ENCODE measurements around the gene E2F4.

The E2F4 gene

DNA sequence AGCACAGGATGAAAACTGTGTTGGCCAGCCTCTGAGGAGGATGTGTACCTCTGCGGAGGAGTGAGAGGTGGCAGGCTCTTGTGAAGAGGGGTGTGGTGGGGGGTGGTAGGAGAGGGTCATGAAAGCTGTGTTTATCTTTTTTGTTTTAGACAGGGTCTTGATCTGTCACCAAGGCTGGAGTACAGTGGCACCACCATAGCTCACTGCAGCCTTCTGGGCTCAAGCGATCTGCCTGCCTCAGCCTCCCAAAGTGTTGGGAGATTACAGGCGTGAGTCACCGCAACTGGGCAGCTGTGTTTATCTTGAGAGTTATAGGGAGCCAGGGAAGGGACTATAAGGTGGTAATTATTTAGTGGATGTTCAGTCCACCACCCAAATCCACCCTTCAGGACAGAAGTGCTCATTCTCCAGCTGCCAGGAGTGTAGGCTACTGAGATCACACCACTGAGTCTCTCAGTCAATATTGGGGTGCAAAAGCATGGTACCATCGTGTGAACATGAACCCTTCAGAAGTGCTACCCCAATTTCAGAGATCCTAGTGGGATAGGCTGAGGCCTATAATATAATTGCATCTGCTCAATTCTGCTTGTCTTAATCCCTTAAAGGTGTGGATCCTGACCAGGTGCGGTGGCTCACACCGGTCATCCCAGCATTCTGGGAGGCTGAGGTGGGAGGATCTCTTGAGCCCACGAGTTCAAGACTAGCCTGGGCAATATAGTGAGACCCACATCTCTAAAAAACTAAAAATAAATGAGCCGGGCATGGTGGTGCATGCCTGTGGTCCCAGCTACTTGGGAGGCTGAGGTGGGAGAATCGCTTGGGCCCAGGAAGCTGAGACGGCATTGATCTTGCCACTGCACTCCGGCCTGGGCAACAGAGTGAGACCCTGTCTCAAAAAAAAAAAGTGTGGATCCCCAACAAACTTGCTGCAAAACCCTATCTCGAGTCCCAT lies 1.2 kb upstream of the E2F4 start:
- no peak for DNase-seq (ENCODE audit: low spot score)

DNA sequence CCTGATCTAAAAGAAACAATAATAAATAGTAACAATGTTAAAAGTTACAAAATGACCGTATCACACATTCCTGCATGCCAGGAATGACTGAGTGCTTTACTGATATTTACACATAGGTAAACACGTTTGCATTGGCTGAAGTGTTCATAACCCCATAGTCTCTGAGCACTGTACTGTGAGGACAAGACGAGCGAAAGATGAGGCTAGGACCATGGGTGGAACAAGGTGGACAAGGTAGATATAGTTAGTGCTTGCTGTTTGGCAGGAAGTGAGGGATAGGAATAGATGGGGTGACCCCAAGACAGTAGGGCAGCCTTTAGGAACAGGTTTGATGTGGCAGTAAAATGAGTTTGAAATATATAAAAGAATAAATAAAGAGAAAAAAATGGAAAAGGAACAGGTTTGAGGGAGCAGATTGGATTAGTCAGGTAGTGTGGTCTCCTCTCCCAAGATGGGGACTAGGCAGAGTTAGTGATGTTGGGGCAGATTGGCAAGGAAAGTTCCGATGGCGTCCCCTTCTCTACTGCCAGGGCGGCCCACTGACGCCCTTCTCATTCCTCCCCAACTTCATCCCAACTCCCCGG lies 452 bp upstream of the E2F4 start:
- DNase-seq (ENCODE audit: low spot score) = no peak

DNA sequence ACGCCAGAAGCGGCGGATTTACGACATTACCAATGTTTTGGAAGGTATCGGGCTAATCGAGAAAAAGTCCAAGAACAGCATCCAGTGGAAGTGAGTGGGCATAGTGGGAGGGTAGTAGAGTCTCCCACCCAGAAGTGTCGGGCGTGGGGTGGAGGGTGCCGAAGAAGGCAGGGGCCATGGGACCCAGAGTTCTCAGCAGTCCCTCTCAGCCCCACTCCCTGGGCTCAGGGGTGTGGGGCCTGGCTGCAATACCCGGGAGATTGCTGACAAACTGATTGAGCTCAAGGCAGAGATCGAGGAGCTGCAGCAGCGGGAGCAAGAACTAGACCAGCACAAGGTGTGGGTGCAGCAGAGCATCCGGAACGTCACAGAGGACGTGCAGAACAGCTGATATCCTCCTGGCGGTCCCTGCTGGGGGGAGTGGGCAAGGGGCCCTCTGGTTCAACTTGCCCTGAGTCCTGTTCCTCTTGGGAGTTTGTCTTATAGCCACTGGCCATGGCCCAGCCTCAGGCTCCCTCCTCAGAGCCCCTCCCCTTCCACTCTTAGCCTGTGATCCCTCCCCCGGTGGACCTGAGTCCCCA lies 916 bp downstream of the E2F4 start:
- no peak for DNase-seq (ENCODE audit: low spot score)

DNA sequence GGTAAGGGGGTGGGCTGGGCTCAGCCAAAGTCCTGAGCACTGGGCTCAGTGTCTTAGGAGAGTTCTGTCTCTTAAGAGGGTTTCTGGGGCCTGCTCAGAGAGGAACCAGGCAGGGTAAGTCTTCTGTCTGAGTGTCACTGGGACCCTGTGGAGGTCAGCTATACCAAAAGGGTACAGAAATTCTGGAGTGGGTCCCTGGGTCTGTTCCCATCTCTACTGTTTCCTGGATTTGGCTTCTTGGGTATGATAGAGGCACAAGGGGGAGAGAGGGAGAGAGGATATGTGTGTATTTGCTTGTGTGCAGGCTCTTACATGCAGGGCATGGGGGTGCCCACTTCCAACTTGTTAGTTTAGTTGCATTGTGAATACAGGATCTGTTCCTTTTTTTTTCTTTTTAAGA lies 1.6 kb downstream of the E2F4 start:
- no peak for DNase-seq (ENCODE audit: low spot score)

DNA sequence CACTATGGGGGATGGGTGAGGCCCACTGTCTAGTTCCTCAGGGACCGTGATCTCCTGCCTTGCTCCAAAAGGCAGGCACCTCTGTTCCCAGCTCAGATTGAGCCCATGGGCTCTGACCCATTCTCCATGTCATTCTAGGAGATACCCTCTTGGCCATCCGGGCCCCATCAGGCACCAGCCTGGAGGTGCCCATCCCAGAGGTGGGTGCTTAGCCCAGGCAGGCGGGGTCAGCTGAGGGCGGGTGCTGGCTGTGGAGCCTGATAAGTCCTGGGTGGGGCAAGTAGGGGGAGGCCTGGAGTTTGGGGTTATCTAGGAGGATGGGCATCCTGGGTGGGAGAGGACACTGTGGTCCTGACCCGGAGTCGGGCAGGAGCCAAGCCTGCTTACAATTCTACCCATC lies 2.3 kb downstream of the E2F4 start:
- DNase-seq (ENCODE audit: low spot score) = no peak

DNA sequence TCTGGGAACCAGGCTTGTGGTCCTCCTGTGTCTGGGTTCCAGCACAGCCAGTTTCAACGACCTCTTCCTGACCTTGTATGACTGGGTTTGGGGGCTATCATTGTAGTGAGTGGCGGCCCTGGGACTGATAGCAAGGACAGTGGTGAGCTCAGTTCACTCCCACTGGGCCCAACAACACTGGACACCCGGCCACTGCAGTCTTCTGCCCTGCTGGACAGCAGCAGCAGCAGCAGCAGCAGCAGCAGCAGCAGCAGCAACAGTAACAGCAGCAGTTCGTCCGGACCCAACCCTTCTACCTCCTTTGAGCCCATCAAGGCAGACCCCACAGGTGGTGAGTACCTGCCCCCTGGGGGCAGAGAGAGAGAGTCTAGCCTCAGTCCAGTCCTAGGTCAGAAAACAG lies 3.7 kb downstream of the E2F4 start:
- DNase-seq (ENCODE audit: low spot score) = no peak

DNA sequence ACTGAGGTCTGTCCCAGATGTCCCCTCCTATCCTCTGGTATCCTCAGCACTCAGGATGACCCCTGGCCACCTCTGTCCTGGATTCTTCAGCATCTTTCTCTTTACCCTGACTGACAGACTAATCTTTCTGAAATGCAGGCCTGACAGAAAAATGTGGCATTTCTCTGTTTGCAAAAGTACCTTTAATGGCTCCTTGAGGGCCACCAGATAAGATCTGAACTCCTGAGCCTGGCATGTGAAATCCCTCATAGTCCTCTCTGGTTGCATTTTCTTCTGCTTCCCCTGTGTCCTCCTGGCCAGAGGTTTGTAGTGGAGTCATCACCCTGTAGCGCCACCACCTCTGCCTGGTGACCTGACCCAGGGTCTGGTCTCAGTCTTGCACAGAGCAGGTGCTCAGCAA lies 4.9 kb downstream of the E2F4 start:
- DNase-seq (ENCODE audit: low spot score) = no peak

DNA sequence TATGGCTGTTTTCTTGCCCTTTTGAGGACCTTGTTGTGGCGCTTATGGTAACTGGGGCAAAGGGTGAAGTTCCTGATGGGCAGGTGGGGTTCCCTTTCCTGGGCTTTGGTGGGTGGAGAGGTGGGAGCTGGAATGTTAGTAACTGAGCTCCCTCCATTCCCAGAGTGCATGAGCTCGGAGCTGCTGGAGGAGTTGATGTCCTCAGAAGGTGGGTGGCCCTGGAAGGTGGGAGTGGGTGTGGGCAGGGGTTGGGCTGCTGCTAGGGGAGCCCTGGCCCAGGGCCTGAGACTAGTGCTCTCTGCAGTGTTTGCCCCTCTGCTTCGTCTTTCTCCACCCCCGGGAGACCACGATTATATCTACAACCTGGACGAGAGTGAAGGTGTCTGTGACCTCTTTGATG lies 5.7 kb downstream of the E2F4 start:
- DNase-seq (ENCODE audit: low spot score) = no peak

DNA sequence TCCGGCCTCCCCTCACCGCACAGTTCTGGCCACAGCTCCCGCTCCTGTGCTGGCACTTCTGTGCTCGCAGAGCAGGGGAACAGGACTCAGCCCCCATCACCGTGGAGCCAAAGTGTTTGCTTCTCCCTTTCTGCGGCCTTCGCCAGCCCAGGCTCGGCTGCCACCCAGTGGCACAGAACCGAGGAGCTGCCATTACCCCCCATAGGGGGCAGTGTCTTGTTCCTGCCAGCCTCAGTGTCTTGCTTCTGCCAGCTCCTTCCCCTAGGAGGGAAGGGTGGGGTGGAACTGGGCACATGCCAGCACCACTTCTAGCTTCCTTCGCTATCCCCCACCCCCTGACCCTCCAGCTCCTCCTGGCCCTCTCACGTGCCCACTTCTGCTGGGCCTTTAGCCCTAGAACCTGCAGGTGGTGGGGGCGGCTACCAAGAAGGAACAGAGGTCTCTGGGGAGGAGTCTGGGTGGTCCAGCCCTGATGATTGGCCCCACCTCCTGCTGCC lies 6.3 kb downstream of the E2F4 start:
- DNase-seq (ENCODE audit: low spot score) = peak; percentile 73

DNA sequence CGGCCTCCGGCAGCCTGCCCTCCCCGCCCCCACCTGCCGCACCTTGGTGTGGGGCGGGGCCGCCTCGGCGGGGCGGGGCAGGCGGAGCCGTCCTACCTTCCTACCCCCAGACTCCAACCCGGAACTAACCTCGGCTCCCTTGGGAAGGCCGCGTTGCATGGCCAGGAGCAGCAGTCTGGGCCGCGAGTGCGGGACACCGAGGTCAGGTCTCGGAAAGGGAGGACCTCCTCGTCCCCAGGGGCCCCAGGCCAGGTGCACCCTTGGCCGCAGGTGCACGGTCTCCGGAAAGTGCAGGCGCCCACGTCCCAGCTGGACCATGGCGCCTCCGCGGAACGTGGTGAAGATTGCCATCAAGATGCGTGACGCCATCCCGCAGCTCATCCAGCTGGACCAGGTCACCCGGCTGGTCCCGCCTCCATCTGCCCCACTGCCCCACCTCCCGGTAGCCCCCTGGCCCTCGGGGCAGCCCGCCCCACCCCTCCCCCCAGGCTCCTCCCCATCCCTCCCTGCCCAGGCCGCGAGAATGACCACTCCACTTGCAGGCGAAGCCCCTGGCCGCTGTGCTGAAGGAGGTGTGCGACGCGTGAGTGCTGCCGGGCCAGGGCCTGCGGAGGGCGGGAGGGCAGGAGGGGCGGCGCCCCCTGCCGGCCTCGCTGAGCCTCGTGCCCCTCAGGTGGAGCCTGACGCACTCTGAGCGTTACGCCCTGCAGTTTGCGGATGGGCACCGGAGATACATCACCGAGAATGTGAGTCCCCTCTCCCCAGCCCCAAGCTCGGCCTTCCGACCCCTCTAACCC lies 7.3 kb downstream of the E2F4 start, which contains the start of gene ELMO3:
Gene ELMO3 (plus strand): TSS at position 121 of the 797 bp plus-strand sequence. CDS start 196 bp downstream, at position 317.
- no peak for DNase-seq (ENCODE audit: low spot score)

DNA sequence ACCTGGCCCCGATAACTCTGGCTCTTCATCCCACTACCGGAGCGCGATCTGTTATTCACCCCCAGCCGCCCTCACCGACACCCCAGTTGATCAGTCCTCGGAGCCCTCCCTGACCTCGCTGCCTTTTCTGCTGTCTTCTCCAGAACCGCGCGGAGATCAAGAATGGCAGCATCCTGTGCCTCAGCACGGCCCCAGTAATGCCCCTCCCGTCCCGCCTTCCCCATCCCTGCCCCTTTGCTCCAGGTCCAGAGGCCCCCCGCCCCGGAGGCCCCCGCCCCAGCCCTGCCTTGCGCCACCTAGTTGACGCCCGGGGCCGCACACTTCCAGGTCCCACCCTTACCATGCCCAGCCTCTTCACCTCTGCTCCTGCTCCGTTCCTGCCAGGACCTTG lies 7.8 kb downstream of the E2F4 start:
- DNase-seq (ENCODE audit: low spot score) = no peak

DNA sequence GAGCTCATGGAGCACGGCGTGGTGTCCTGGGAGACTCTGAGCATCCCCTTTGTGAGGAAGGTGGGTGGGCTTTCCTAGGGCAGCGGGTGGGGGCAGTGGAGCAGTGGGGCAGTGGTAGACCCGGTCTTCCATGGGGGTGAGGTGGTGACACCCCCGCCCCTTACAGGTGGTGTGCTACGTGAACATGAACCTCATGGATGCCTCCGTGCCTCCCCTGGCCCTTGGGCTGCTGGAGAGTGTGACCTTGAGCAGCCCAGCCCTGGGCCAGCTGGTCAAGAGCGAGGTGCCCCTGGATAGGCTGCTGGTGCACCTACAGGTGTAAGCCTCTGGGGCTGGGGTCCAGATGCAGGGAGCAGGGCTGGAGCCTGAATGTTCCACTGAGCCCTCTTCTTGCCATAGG lies 8.5 kb downstream of the E2F4 start:
- DNase-seq (ENCODE audit: low spot score) = no peak

DNA sequence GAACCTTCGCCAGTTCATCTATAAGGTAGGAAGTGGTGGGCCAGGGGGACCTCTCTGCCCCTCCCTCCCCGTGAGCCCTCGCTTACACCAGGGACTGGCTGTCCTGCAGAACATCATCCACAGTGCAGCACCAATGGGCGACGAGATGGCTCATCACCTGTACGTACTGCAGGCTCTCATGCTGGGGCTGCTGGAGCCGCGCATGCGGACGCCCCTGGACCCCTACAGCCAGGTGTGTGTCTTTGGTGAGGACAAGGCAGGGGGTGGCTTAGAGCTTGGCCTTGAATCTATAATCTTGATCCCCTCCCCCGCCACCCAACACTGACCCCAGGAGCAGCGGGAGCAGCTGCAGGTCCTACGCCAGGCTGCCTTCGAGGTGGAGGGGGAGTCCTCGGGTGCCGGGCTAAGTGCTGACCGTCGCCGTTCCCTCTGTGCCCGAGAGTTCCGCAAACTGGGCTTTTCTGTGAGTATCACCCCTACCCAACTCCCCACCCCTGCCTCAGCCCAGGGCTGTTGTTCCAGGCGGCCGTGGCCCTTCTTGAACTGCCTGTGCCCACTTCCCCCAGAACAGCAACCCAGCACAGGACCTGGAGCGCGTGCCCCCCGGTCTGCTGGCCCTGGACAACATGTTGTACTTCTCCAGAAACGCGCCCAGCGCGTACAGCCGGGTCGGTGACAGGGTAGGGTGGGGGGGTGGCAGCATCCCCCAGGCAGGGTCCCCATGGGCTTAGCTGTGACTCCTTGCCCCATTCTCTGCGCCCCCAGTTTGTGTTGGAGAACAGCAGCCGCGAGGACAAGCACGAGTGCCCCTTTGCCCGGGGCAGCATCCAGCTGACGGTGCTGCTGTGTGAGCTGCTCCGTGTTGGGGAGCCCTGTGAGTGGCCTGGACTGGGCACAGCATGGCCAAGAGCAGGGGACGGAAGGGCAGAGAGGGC lies 9.7 kb downstream of the E2F4 start:
- no peak for DNase-seq (ENCODE audit: low spot score)

DNA sequence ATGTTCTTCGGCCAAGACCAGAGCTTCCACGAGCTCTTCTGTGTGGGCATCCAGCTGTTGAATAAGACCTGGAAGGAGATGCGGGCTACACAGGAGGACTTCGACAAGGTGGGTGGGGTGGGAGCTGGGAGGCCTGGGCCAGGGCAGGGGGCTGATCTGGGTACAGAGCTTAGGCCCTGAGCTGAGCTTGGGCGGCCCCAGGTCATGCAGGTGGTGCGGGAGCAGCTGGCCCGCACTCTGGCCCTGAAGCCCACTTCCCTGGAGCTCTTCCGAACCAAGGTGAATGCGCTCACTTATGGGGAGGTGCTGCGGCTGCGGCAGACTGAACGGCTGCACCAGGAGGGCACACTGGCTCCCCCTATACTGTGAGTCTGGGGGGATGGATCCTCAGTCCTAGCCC lies 10.5 kb downstream of the E2F4 start:
- no peak for DNase-seq (ENCODE audit: low spot score)

DNA sequence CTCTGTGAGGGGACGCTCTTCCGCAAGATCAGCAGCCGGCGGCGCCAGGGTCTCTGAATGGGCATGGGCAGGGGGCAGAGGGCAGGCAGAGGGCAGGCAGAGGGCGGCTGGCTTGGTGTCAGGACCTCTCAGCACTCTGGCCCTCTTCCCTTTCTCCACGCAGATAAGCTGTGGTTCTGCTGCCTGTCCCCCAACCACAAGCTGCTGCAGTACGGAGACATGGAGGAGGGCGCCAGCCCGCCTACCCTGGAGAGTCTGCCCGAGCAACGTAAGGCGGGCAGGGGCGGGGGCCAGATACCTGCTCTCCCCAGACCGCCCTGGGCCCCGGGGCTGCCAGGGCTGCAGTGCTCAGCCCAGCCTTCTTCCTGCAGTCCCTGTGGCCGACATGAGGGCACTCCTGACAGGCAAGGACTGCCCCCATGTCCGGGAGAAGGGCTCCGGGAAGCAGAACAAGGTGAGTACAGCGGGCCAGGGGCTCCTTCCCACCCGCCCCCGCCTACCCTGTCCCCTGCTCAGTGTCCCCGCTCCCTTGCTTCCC lies 11.1 kb downstream of the E2F4 start:
- DNase-seq (ENCODE audit: low spot score) = no peak

DNA sequence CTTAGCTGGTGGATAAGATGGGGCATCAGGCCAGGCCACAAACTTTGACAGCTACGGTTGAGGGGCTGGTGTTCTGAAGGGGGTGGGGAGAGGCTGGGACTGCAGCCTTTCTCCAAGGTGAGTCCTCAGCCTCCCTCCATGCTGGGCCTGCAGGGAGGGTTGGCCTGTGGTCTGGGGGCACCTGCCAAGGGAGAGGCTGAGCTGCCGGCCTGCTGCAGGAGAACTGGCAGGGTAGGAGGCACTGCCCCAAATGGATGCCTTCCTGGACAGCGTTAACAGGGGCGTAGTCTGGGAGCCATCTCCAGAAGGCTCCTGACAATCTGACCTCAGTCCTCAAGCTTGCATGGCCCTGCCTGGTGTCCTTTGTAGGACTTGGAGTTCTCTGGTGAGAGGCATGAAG lies 12.1 kb downstream of the E2F4 start:
- DNase-seq (ENCODE audit: low spot score) = no peak

DNA sequence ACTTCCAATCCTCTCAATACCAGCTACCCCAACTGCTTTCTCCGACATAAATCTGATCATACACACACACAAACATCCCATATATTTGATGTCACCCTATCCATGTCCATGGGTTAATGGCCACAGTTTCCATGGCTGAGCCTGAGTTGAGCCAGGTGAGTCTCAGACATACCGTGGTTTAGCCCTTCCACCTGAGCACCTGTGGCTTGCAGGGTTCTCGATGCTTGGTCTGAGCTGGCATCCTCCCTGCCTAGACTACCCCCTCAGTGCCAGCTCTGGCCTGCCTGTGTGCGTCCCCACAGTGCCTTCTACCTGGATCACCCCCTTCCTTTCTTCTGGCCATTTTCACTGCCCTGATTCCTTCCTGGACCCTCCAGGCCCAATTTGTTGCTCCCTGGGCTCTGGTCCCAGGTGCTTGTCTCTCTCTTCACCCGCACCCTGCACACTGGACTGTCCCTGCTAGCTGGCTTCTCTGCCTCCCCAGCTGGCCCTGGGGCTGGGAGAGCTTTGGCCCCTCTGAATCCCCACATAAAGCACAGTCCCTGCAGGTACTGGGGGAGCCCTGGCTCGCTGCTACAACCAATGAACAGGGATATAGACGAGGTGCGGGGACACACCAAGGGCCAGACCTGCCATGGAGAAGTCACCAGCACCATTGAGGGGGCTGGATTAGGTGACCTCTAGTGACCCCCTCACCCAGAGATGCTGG lies 14.3 kb downstream of the E2F4 start:
- DNase-seq (ENCODE audit: low spot score) = no peak

DNA sequence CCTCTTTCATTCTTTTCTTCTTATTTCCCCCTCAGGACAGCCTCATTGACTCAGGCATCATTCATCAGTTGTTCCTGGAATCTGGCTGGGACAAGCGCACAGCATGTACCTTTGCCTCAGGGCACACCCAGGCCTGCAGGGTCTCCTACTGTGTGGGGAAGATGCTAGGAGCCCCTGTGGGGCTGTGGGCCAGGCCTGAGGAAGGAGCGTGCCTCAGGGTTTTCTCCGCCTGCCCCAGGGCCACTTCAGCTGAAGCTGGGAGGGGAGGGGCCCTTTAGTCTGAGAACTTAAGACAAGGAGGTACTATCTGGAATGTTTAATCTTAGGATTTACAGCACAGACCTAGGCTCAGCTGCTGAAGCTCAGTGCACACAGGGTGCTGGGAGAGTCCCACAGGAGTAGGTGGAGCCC lies 14.9 kb downstream of the E2F4 start:
- no peak for DNase-seq (ENCODE audit: low spot score)

DNA sequence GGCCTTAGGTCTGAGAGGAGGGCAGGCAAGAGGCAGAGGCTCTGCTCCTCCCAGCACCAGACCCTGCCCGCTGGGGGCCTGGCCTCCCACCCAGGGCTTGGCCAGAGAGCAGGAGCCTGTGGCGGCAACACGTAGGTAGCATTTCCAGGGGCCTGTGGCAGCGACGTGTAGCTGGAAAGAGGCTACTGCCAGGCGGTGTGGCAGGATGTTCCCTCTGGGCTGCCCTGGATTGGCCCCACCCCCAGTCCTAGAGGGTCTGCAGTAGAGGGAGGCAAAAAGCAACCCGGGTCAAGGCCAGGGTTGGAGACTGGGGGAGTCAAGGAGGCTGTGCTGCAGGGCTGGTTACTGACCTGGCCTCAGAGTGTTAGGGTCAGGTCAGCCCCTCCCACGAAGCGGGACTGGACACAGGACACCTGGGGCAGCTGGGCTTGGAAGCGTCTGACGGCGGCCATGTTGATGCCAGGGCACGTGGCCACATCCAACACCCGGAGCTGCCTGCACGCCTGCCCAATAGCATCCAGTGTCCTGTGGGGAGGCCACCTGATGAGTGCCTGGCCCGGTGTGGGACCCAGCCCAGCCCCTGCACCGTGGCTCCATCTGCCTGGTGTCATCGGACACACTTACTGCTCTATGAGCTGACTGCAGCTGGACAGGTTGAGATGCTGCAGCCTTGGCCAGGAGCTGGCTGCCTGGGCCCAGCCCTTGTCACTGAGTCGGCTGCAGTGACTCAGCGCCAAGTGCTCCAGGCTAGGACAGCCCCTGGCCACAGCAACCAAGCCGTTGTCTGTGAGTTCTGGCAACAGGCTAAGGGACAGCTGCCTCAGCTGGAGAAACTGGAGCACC lies 15.5 kb downstream of the E2F4 start:
- DNase-seq (ENCODE audit: low spot score) = peak; percentile 84

Measured in AG08395 (cell line).